Activated effector memory CD4-positive, alpha-beta T cell treated with Interleukin-2 at 50 U/mL for 16 hours (primary cell): ENCODE results near the gene FXYD4.

Source experiments
- DNase-seq: peaks from one replicate; pipeline ENCODE4 v3.0.0-alpha.2; 2020

FXYD4 gene

DNA sequence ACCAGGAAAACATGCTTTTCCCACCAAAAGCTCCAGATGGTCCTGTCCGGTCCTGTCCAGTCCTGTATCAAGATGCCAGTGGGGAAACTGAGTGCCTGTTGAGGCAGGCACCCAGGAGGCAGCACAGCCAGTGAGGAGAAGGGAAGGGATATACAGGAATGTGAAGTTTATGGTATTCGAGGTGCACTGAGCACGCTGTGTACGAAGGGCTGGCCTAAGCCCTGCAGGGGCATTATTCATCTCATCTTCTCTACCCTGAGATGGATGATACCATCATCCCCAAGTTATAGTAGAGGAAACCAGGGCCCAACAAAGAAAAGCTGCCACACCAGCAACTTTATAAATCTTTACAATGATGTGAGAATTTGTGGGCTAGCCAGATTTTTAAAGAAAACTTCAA, 23.4 kb upstream of the FXYD4 start:
- no peak for DNase-seq

DNA sequence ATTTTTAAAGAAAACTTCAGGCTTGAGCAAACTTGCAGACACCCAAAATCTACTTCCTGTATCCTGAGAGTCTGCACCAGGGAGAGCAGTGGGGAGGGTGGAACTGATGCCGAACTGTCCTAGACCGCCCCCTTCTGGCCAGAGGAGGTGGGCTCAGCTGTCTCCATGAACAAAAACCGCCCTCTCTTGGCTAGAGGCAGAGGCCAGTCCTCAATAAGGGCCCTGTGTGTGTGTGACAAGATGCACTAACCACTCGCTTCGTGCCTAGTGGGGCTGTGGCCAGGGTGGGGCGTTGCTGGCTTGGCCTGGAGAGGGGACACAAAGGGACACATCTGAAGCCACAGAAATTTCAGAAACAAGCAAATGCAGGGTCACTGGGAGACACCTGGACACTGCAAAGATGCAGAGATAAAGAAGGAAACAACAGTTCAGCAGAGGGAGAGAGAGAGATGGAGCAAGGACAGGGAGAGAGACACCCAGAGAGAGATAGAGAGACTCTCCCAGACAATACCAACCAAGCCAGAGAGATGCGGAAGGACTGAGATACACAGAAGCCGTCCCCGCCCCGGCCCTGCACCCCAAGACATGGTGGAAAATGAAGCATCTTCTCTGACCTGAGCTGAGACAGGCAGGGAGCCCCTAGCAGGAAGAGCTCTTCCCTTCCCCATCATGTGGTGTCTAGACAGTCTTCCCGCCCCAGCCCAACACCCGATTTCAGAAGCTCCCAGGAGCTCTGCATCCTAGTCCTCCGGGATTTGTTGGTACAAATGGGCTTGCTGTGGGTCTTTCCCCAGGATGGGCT, 22.7 kb upstream of the FXYD4 start:
- peak; percentile 77 for DNase-seq

DNA sequence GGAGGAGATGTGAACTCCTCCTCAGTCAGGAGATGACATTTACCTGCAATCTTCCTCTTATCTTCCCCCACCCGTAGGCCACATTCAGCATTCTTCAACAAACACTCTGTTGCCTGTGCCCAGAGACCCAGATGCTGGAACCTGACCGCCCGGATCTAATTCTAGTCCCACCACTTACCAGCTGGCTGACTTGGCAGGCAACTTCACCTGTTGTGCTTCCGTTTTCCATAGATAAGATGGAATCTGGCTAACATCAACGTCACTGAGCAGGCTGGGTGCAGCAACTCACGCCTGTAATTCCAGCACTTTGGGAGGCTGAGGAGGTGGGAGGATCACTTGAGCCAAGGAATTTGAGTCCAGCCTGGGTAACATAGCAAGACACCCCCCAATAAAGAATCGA, 21.3 kb upstream of the FXYD4 start:
- no peak for DNase-seq

DNA sequence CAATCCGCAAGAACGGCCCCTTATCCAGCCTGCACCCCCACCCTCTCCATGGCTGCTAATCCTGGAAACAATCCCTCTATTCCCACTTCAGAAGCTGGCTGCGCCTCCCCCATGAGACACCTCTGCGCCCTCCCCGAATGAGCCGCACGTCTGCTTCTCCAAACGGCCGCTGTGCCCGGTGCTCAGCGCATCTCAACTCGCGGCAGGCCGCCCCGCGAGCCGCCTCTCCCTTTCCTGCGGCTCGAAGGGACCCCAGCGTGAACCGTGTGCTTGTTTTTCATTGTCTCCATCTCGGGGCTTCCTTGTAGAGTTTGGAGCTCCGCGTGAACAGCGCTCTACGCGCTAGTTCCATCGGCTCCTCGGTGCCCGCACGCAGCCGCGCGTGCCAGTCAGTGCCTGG, 20.8 kb upstream of the FXYD4 start:
- no peak for DNase-seq

DNA sequence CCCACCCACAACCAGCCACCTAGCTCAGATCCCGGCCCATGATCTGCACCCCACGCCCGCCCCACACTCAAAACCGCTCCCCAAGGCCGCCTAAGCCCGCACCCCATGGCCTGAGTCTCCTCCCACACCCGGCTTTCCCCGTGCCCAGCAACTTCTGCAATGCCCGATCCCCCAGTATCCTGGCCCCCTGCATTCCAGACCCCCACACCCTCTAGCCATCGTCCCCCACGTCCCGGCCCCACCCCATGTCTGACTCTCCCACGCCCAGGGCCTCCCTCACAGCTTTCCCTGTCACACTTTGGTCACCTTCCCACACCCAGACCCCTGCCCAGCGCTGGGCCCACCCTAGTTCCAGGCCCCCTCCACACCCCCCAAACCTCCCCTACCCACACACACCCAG, 20.1 kb upstream of the FXYD4 start:
- DNase-seq: no peak

DNA sequence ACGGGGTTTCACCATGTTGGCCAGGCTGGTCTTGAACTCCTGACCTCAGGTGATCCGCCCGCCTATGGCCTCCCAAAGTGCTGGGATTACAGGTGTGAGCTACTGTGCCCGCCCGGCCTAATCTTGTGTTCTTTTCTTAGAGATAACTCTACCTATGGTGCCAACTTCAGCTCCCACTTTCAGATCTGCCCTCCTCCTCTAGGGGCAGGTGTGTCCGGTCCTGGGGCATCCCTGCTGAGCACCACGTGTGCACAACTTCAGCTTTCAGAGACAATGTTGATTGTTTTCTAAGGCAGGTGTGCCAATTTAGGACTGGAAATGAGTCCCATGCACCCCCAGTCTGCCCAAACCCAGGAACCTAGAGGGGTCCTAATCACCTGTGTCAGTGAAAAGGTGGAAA, 18.5 kb upstream of the FXYD4 start:
- DNase-seq: no peak

DNA sequence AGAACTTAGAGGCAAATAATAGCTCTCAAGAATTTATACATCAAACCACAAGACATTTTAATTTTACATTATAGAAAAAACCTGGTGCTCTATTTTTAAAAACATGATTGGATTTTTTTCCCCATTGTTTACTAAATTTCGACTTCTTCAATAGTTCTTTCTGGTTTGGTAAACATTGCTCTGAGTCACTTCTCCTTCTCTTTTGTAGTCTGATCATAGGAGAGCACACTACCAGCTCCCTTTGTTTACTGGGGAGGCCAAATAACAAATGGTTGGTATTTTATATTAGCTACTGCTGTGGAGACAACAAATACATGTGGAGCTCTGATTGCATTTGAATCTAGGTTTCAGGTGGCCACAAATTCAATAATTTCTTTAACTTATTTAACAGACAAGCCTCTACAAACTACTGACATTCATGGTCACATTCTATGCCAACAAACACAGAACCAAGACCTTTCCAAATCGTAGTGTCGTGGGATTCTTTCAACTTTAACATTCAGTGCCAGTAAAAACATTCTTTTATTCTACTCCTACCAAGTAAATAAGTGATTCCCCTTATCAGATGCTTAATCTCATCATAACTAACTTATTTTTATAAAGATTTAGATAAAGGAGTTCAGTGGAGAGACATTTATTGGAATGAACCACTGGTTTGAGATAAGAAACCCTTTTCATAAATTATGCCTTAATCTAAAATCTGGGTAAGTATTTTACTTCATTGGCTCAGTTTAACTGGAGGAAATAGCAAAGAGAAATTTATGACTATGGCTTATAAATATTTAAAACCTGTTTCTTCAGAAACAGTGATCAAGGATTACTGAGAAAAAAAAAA, 17.7 kb upstream of the FXYD4 start:
- no peak for DNase-seq

DNA sequence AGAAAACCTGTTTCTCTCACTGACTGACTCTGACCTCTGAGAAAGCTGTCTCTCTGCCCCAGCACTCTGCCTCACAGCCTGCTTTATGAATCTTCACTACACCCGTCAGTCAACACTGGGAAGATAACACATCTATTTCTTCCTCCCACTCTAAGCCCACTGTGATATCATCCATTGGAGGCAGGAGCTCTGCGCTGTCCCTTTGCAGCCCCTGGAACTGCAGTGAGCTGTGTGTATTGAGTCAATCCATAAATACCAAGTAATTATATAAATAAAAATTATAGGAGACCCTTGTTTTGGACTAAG, 17.2 kb upstream of the FXYD4 start:
- no peak for DNase-seq

DNA sequence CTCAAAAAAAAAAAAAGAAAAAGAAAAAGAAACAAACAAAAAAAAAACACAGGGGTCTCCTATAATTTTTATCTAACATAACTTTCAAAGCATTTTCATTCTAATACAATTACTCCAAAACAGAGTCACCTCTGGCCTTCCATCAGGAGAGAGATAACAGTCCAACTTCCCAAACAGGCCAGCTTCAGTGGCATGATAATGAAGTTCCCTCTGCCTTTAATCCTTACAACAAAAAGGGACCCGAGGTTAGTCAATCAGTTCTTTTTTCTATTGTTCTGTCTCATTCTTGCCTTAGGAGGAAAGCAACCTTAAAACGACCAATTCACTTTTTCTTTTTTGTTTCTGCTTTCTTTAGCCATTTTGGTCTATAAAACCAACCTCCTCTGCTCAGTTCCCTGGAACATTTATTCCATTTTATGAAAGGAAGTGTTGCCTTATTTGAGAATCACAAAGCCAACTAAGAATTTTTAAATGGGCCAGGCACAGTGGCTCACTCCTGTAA, 16.5 kb upstream of the FXYD4 start:
- no peak for DNase-seq

DNA sequence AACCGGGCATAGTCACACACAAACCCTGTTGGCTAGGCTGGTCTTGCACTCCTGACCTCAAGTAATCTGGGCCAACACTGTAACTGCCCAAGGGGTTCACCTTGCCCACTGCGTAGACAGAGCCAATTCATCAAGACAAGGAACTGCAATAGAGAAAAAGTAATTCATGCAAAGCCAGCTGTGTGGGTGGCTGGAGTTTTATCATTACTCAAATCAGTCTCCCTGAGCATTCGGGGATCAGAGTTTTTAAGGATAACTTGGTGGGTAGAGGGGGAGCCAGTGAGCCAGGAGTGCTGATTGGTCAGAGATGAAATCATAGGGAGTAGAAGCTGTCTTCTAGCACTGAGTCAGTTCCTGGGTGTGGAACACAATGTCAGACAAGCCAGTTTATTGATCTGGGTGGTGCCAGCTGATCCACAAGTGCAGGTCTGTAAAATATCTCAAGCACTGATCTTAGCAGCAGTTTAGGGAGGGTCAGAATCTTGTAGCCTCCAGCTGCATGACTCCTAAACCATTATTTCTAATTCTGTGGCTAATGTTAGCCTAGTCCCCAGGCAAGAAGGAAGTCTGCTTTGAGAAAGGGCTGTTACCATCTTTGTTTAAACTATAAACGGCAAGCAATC, 15.6 kb upstream of the FXYD4 start:
- DNase-seq: no peak

DNA sequence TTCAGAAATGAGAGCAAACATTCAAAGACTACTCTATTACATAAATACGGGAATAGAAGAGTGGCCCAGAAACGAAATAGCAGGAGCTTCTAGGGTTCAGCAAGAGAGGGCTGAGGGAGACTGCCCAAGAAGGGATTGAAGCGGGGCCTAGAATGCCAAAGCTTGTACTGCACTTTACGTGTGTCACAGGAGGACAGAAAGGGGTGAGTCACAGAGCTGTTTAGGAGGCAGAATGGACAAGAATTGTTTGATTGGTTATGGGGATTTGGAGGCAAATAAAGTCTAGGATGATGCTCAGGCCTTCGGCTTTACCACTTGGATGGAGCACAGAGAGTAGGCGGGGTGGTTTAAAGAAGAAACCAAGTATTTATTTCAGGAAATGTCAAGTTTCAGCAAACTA, 11.3 kb upstream of the FXYD4 start:
- no peak for DNase-seq

DNA sequence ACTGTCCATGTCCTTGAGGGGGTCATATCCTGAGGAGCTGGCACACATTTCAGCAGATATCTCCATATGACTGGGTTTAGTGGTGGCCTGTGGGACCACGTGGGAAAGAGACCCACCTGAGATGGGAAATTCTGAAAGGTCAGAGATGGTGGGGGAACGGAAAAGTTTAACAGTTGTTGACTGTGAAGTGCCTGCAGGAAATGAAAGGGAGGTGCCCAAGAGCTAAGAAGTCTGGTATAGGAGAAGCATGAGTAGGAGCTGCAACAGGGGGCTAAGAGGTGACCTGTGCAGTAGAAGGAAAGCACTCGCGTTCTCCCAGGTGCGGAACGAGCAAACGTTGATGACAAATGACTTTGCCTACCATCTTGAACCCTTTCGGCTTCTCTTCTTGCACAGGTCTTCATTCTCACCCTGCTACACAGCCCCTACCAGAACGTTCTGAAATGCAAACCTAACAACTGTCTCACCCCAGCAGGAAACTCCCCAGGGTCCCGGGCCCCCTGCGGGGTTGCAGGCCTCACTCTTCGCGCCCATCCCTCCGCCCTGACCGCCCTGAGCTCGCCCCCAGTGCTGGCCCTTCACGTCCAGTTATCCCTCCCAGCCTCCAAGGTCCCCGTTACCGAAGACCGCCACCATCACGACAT, 9.8 kb upstream of the FXYD4 start:
- peak; percentile 6 for DNase-seq

DNA sequence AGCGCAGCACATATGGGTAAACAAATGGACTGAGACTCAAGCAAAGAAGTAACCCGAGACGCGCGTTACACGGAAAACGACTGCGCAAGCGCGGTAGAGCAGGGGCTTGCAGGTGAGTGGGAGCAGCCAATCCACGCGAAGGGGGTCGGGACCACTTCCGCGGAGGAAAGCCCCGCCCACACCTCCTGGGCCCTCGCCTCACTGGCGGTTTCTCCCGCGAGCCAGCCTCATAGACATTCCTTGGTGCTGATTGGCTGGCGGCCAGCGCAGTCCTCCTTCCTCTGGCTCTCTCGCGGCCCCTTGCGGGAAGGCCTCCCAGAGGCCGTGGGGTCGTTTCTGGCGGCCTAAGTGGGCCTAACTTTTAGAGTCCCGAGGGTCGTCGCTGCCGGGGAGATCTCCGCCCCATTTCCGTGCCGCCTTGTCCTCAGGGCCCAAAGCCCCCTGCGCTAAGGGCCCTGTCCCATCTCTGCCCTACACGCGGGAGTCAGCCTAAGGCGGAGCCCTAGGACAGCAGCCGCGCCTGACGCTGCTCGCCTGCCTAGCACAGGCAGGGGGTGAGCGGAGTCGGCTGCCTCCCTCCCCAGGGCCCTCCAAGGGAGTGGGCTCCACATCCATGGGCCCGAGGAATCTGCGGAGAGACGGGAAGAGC, 9.1 kb upstream of the FXYD4 start:
- peak; percentile 98 for DNase-seq

DNA sequence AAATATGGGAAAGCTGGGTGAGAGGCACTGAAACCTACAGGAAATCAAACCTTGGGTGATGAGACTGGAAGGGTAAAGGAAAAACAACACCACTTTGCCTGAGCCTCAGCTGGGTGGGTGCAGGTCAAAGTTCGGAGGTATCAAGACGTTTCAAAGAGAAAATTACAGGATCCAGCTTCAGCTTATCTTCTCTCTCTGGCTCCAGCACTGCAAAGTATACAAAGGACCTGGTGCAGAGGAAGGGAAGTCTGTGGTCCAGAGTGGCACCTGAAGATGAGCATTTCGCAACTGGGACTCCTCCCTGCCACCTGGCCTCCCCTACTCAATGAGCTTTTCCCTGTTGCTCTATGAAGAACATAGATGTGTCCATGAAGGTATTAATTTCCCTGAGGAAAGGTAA, 6.4 kb upstream of the FXYD4 start:
- no peak for DNase-seq

DNA sequence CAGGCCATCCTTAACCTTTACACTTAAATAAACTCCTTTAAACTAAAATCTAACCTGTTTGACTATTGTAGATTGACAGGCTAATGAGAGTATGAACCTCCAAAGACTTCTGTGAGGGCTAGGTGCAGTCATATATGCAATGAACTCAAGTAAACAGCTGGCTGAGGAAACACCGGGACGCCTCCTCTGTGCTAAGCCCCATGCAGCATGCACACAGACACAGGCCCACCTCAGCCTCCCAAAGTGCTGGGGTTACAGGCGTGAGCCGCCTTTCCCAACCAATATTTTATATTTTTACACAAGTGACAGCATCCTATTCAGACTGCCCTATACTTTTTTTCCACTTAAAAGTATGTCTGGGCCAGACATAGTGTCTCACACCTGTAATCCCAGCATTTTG, 1.5 kb upstream of the FXYD4 start:
- no peak for DNase-seq

DNA sequence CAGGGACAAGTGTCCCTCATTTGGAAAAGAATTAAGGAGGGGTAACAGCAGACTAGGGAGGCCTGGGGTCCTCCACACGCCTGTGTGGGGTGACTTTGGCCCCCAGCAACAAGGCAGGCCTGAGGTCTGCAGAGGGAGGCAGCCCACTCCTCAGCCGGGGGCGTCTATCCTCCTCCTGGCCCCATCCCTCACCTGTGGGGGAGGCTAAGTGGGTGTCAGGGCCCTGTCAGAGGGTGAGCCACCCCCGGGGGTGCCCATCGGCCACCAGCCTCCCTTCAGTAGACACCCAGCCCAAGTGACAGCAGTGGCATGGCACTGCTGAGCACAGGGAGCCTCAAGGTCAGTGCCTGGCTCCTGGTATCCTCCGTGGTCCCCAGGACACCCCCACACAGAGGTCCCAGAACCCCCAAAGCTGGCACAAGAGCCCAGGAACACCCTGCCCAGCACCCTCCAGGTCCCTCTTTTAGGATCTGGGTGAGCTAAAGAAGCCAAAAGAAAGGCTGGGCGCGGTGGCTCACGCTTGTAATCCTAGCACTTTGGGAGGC, 693 bp upstream of the FXYD4 start:
- no peak for DNase-seq

DNA sequence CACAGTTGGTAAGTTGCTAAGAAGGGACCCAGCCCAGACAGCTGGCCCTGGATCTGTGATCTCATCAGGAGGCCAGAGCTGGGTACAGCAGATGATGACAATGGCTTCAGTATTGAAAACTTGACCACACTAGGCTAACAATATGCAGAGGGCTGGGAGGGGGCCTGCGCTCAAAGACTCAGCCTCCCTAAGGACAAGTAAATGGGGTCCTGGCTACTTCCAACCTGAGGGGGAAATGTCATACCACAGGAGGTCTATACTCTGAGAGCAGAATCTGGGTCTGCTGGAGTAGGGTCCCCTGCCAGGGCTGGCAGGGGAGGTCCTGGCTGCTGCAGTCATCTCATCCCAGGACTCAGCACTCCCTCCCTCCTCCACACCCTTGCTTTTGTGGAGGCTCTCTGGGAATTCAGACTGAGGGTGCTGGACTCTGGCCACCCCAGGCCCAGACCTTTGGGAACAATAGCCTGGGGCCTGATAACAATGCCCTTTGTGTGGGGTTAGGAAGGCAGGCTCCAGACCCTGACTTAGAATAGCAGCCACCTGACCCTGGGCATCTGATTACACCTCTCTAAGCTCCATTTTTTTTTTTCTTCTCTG, 1.4 kb downstream of the FXYD4 start:
- DNase-seq: no peak

DNA sequence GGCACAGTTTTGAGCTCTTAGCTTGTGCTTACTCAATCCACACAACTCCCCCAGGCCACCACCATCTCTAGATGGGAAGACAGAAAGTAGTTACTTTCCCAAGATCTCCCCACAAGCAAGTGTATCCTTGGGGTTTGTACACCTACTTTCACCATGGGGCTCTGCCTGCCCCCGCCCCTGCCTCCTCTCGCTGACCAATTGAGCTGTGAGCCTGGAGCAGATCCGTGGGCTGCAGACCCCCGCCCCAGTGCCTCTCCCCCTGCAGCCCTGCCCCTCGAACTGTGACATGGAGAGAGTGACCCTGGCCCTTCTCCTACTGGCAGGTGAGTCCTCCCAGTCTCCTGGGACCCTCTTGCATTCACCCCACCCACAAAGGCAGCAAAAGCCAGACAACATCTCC, 2.0 kb downstream of the FXYD4 start:
- no peak for DNase-seq

DNA sequence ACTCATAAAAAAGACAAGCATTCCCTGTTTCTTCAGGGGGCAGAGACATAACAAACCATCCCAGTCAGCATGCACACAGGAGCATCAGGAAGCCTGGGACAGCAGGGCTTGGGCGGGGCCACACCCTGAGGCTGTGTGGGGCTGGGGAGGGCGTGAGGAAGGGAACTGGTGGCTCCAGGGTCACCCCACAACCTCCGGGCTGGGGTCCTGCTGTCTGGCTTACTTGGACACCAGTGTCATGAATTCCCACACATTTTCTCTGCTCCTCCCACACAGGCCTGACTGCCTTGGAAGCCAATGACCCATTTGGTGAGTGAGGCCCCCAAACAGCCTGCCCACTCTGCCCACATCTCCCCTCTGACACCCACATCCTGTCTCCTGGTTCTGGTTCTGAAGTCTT, 2.8 kb downstream of the FXYD4 start:
- no peak for DNase-seq

DNA sequence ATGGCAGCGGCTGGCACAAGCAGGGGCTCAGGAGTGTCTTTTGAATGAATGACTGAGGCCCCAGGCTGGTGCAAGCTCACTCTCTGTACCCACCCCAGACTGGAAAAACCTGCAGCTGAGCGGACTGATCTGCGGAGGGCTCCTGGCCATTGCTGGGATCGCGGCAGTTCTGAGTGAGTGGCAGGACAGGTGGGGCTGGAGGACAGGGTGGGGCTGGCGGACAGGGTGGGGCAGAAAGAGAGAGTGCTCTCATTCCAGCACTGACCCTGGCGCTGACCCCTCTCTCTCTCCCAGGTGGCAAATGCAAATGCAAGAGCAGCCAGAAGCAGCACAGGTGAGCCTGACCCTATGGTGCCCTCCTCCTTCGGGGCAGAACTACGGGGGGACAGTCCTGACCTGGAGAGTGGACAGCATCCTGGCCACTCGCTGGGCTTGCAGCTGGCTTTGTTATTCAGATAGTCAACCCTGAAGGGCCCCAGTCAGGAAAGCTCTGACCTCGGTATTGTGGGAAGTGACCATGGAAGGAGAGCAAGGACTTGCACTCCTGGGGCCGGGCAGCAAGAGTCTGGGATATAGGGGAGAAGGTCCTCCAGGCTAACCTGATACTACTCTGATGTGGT, 4.1 kb downstream of the FXYD4 start:
- DNase-seq: no peak

DNA sequence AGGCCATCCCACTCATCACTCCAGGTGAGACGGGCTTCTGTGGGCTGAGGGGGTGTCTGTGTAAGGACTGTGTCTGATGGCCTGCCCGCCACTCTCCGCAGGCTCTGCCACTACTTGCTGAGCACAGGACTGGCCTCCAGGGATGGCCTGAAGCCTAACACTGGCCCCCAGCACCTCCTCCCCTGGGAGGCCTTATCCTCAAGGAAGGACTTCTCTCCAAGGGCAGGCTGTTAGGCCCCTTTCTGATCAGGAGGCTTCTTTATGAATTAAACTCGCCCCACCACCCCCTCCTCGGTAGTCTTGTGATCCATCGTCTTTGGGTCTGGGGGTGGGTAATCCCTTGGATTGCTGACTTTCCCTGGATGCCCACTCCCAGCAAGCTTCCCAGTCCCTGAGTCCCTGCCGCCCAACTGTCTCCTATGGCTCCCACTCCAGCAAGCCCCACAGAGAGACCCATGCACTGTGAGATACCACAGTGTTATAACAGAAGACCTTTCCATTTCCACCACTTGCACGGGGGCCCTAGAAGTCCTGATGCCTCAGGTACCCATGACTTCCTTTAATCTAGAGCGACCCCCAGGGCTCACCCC, 4.7 kb downstream of the FXYD4 start:
- DNase-seq: no peak
